AG04450 (cell line): ENCODE measurements around the gene CLDN16. TPM values are rescaled to one million over a fixed set of nuclear protein-coding genes. Genes with fewer than 3 reads are reported as not detected.

ENCODE experiments used
- CTCF ChIA-PET: fragments of 300-600, 350-600 bp; formaldehyde crosslinking; extraction: SDS; loops from one replicate; lab custom pipeline; 2022; ENCODE audit warnings: antibody characterized with exemption, inconsistent platforms; lab: Charles Lee
- POLR2A ChIA-PET: fragments of 350-600 bp; formaldehyde crosslinking; extraction: SDS; loops from one replicate; lab custom pipeline; 2021; ENCODE audit warnings: antibody characterized with exemption, inconsistent platforms; lab: Yijun Ruan, JAX
- DNase-seq: peaks from one replicate; pipeline ENCODE4 v3.0.0-alpha.2; 2011; ENCODE audit warnings: low read depth, low spot score
- H3K27ac ChIP-seq: one replicate; pipeline ENCODE4 v1.5.1; 2012; ENCODE audit warnings: low read depth, low read length, control low read depth
- H3K27me3 ChIP-seq: one replicate; pipeline ENCODE4 v1.6.0; 2012; ENCODE audit warnings: low read length; ENCODE audit not compliant: control insufficient read depth, insufficient read depth
- H3K4me3 ChIP-seq: 2 replicates; pipeline ENCODE4 v1.5.1; 2011; ENCODE audit warnings: mild to moderate bottlenecking, low read depth, low read length, control low read depth
- H3K9me3 ChIP-seq: 2 replicates; pipeline ENCODE4 v1.5.1; 2012; ENCODE audit warnings: low read length; ENCODE audit not compliant: control insufficient read depth, insufficient read depth
- polyA plus RNA-seq: library from polyadenylated mRNA; depleted of rRNA; stranded (reverse); fragments of >200 nt; gene quantifications from 2 replicates; pipeline ENCODE4 v1.2.3, GENCODE V29; 2011
- TF ChIP-seq, protein P1 (sequence below): IDR thresholded peaks from 2 replicates; pipeline ENCODE4 v1.5.1; 2011; ENCODE audit warnings: low read depth, low read length, control low read depth, inconsistent platforms

Gene CLDN16
- polyA plus RNA-seq, 1 experiment = 0.04 TPM

- DNase-seq = no peak
- POLR2A ChIA-PET = no interaction called here
- TF ChIP-seq, protein P1, sequence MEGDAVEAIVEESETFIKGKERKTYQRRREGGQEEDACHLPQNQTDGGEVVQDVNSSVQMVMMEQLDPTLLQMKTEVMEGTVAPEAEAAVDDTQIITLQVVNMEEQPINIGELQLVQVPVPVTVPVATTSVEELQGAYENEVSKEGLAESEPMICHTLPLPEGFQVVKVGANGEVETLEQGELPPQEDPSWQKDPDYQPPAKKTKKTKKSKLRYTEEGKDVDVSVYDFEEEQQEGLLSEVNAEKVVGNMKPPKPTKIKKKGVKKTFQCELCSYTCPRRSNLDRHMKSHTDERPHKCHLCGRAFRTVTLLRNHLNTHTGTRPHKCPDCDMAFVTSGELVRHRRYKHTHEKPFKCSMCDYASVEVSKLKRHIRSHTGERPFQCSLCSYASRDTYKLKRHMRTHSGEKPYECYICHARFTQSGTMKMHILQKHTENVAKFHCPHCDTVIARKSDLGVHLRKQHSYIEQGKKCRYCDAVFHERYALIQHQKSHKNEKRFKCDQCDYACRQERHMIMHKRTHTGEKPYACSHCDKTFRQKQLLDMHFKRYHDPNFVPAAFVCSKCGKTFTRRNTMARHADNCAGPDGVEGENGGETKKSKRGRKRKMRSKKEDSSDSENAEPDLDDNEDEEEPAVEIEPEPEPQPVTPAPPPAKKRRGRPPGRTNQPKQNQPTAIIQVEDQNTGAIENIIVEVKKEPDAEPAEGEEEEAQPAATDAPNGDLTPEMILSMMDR = no peak
- H3K27me3 ChIP-seq = no peaks in the 10 kb centered on the region
- no peak overlapping the region for H3K4me3 ChIP-seq
- CTCF ChIA-PET = interaction anchor here (1.6 kb wide), 1 partner anchor 34 kb away, joined by 5 read pairs; the partner anchor contains the start of gene CLDN1
- no peaks in the 10 kb centered on the region for H3K9me3 ChIP-seq
- H3K27ac ChIP-seq = no peak overlapping the region
These were observed 31.7 kb upstream of the CLDN16 start for GRCh38 chr3:190356246-190356645.

DNA sequence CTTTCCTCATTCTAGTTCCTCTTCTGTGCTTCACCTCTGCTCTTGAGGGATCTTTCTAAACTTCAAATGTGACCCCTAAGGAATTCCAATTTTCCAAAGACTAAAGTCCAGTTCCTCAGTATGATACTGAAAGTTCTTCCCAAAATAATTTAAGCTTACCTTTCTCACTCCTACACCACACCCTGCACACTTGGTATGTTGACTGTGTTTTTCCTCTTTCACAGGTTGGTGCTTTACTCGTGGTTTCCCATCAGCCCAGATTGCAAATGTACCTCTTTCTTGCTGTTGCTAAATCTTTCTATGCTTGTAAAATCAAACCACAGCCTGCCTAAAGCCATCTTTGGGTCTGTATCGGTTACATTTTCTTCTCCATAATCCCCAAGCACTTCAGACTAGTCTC lies 30.5 kb upstream of the CLDN16 start:
- TF ChIP-seq, protein P1 = no peak
- ChIA-PET POLR2A (no interaction called here), CTCF (interaction anchor here (1.4 kb wide), 1 partner anchor 133 kb away, joined by 3 read pairs; no protein-coding TSS in a partner anchor)
- Histone ChIP-seq H3K27me3 (no peaks in the 10 kb centered on the region), H3K27ac (no peak overlapping the region), H3K9me3 (no peaks in the 10 kb centered on the region), H3K4me3 (no peak overlapping the region)
- DNase-seq = no peak

- ChIA-PET POLR2A (no interaction called here), CTCF (interaction anchor here (1.0 to 2.0 kb wide), 3 partner anchors 10 to 135 kb away, joined by 3 to 5 read pairs (median 3); no protein-coding TSS in a partner anchor)
- Histone ChIP-seq H3K4me3 (no peak overlapping the region), H3K27ac (no peak overlapping the region), H3K9me3 (no peaks in the 10 kb centered on the region), H3K27me3 (no peaks in the 10 kb centered on the region)
- TF ChIP-seq, protein P1 = no peak
- DNase-seq = no peak
These were observed 28.1 kb upstream of the CLDN16 start for GRCh38 chr3:190359813-190360212.

DNA sequence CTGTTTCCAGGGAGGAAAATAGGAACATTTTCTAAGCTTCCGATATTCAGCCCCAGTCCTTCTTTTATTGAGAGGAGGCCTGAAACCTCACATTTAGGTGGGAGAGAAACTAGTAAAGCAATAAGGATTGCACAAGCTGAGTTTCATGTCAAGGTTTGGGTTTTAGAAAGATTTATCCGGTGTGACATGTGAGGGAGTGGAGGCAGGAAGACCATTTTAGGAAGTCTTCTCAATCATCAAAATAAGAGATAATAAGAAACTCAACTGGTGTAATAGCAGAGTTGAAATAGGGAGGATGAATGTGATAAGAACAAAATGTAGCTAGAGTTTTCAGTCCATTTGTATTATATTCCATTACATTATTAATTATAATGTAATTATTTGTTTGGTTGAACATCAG lies 27.7 kb upstream of the CLDN16 start:
- Histone ChIP-seq H3K4me3 (no peak overlapping the region), H3K27ac (no peak overlapping the region), H3K9me3 (no peaks in the 10 kb centered on the region), H3K27me3 (no peaks in the 10 kb centered on the region)
- TF ChIP-seq, protein P1 = no peak
- DNase-seq = no peak
- ChIA-PET POLR2A (no interaction called here), CTCF (interaction anchor here (1.0 to 2.0 kb wide), 3 partner anchors 10 to 135 kb away, joined by 3 to 5 read pairs (median 3); no protein-coding TSS in a partner anchor)

GRCh38 chr3:190361791-190362190 lies 26.2 kb upstream of the CLDN16 start:
- POLR2A ChIA-PET = no interaction called here
- DNase-seq = no peak

More at GRCh38 chr3:190361791-190362190, 26.2 kb upstream of the CLDN16 start:
- no peaks in the 10 kb centered on the region for H3K9me3 ChIP-seq
- no peaks in the 10 kb centered on the region for H3K27me3 ChIP-seq
- no peak overlapping the region for H3K27ac ChIP-seq
- CTCF ChIA-PET = interaction anchor here (0.7 to 2.0 kb wide), 2 partner anchors 39 to 1004 kb away, joined by 4 to 5 read pairs; no protein-coding TSS in a partner anchor
- no peak overlapping the region for H3K4me3 ChIP-seq
- TF ChIP-seq, protein P1 = no peak
